PC-9 (cell line): Measurements from ENCODE around the gene ATP8A1.

Experiments
- EZH2 ChIP-seq: fragments of 200-600 bp; sonication (generic); IDR thresholded peaks from 2 replicates; pipeline ENCODE4 v1.8.0; 2017; ENCODE audit warnings: antibody characterized with exemption, low read depth
- TF ChIP-seq, protein P1 (sequence below): fragments of 200-600 bp; sonication (generic); conservative IDR thresholded peaks from 2 replicates; pipeline ENCODE4 v1.6.1; 2017; ENCODE audit warnings: mixed run types, antibody characterized with exemption, mild to moderate bottlenecking, moderate library complexity

DNA sequence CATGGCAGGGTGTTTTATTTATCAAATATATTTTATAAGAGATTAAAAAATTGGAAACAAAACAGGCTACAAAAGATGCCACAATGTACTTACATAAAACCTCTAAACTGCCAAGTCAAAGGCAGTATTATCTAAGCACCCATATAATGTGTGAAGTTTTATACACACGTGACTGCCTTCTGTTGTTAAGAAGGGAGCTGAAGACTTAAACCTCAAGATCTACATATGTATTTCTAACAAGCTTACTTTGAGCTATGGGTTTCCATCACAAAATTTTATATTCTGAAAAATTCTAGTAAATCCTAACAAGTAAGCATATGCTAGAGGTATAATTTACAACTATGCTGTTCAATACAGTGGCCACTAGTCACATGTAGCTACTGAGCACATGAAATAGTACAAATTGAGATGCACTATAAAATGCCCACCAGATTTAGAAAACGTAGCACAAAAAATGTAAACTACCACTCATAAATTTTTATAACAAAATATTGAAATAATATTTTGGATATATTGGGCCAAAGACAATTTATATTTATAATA lies 9.8 kb downstream of the ATP8A1 start:
- TF ChIP-seq, protein P1, sequence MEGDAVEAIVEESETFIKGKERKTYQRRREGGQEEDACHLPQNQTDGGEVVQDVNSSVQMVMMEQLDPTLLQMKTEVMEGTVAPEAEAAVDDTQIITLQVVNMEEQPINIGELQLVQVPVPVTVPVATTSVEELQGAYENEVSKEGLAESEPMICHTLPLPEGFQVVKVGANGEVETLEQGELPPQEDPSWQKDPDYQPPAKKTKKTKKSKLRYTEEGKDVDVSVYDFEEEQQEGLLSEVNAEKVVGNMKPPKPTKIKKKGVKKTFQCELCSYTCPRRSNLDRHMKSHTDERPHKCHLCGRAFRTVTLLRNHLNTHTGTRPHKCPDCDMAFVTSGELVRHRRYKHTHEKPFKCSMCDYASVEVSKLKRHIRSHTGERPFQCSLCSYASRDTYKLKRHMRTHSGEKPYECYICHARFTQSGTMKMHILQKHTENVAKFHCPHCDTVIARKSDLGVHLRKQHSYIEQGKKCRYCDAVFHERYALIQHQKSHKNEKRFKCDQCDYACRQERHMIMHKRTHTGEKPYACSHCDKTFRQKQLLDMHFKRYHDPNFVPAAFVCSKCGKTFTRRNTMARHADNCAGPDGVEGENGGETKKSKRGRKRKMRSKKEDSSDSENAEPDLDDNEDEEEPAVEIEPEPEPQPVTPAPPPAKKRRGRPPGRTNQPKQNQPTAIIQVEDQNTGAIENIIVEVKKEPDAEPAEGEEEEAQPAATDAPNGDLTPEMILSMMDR, result no peak
- TF ChIP-seq EZH2, result no peak
